HAP-1 (cell line): Measurements from ENCODE around the gene TYMS.
"Not testable (repeated sequence)": the region's sequence is repeated elsewhere in the genome, so short reads cannot be mapped to it uniquely, and the experiment has no call there.

Experiments
- DNase-seq, 2 experiments: peaks; one replicate each; pipeline ENCODE4 v3.0.0-alpha.2; 2016 to 2020; ENCODE audit warnings: low spot score in 2 of 2
- H3K27me3 ChIP-seq: fragments of 250-450 bp; sonication (Bioruptor Pico); 2 replicates; pipeline ENCODE4 v1.5.1; 2020; ENCODE audit warnings: low read depth, mild to moderate bottlenecking, moderate library complexity
- H3K36me3 ChIP-seq: fragments of 250-450 bp; sonication (Bioruptor Pico); replicated peaks from 2 replicates; pipeline ENCODE4 v1.5.1; 2020; ENCODE audit warnings: mild to moderate bottlenecking
- H3K4me1 ChIP-seq: fragments of 250-450 bp; sonication (Bioruptor Pico); 2 replicates; pipeline ENCODE4 v1.5.1; 2020; ENCODE audit warnings: mild to moderate bottlenecking
- H3K4me3 ChIP-seq: fragments of 250-450 bp; sonication (Bioruptor Pico); 2 replicates; pipeline ENCODE4 v1.5.1; 2020; ENCODE audit warnings: mild to moderate bottlenecking, moderate library complexity
- H3K9me3 ChIP-seq: fragments of 250-450 bp; sonication (Bioruptor Pico); 2 replicates; pipeline ENCODE4 v1.5.1; 2020; ENCODE audit warnings: mild to moderate bottlenecking, moderate library complexity
- in situ Hi-C: fragments of 300-500 bp; cut with MboI; formaldehyde crosslinking; loops from 3 replicates; pipeline ENCODE4 v1.14.3; 2020; ENCODE audit warnings: low sequenced_read_pairs, inconsistent platforms, mixed read lengths

The TYMS gene

GRCh38 chr18:675307-675706 lies 17.9 kb downstream of the TYMS start:
- Histone ChIP-seq H3K36me3 (peaks cover 86% of the 10 kb centered on the region), H3K27me3 (no peaks in the 10 kb centered on the region), H3K9me3 (no peaks in the 10 kb centered on the region), H3K4me1 (no peaks in the 10 kb centered on the region), H3K4me3 (no peak overlapping the region)
- DNase-seq: peak in 1 of 2 experiments; percentile 0
- in situ Hi-C loops: no loop called here

GRCh38 chr18:676069-676468 lies 18.6 kb downstream of the TYMS start:
- H3K4me3 ChIP-seq: no peak overlapping the region
- no peaks in the 10 kb centered on the region for H3K27me3 ChIP-seq
- H3K36me3 ChIP-seq: peaks cover 83% of the 10 kb centered on the region
- no peaks in the 10 kb centered on the region for H3K4me1 ChIP-seq
- peak in 1 of 2 experiments; percentile 7 for DNase-seq
- in situ Hi-C loops: no loop called here
- H3K9me3 ChIP-seq: no peaks in the 10 kb centered on the region

- Histone ChIP-seq H3K4me1 (no peaks in the 10 kb centered on the region), H3K9me3 (no peaks in the 10 kb centered on the region), H3K4me3 (no peak overlapping the region), H3K36me3 (peaks cover 83% of the 10 kb centered on the region), H3K27me3 (no peaks in the 10 kb centered on the region)
- in situ Hi-C loops: no loop called here
- no peak for DNase-seq
Observed at GRCh38 chr18:676736-677135, 19.3 kb downstream of the TYMS start.

- no peaks in the 10 kb centered on the region for H3K9me3 ChIP-seq
- H3K4me1 ChIP-seq: no peaks in the 10 kb centered on the region
- in situ Hi-C loops: no loop called here
- H3K36me3 ChIP-seq: peaks cover 83% of the 10 kb centered on the region
- peak in 1 of 2 experiments; percentile 3 for DNase-seq
- no peaks in the 10 kb centered on the region for H3K27me3 ChIP-seq
- H3K4me3 ChIP-seq: no peak overlapping the region
Observed at GRCh38 chr18:677145-677544, 19.7 kb downstream of the TYMS start.

GRCh38 chr18:677951-678381 lies 20.5 kb downstream of the TYMS start:
- H3K4me3 ChIP-seq: no peak overlapping the region
- no peaks in the 10 kb centered on the region for H3K9me3 ChIP-seq
- H3K36me3 ChIP-seq: peaks cover 81% of the 10 kb centered on the region
- H3K4me1 ChIP-seq: no peaks in the 10 kb centered on the region
- in situ Hi-C loops: no loop called here
- DNase-seq: peak in 1 of 2 experiments; percentile 5
- no peaks in the 10 kb centered on the region for H3K27me3 ChIP-seq

- H3K27me3 ChIP-seq: no peaks in the 10 kb centered on the region
- no peak overlapping the region for H3K4me3 ChIP-seq
- peak in 1 of 2 experiments; percentile 7 for DNase-seq
- H3K36me3 ChIP-seq: peaks cover 82% of the 10 kb centered on the region
- no peaks in the 10 kb centered on the region for H3K4me1 ChIP-seq
- in situ Hi-C loops: no loop called here
- no peaks in the 10 kb centered on the region for H3K9me3 ChIP-seq
Observed at GRCh38 chr18:678482-679182, 21.2 kb downstream of the TYMS start.

- no peaks in the 10 kb centered on the region for H3K9me3 ChIP-seq
- H3K4me3 ChIP-seq: no peak overlapping the region
- DNase-seq: peak in 1 of 2 experiments; percentile 5
- in situ Hi-C loops: no loop called here
- H3K36me3 ChIP-seq: peaks cover 75% of the 10 kb centered on the region
- H3K27me3 ChIP-seq: no peaks in the 10 kb centered on the region
- H3K4me1 ChIP-seq: no peaks in the 10 kb centered on the region
Observed at GRCh38 chr18:679516-679915, 22.1 kb downstream of the TYMS start.

- H3K27me3 ChIP-seq: no peaks in the 10 kb centered on the region
- H3K9me3 ChIP-seq: no peaks in the 10 kb centered on the region
- H3K4me1 ChIP-seq: no peaks in the 10 kb centered on the region
- in situ Hi-C loops: no loop called here
- peaks cover 72% of the 10 kb centered on the region for H3K36me3 ChIP-seq
- peak in 1 of 2 experiments; percentile 2 for DNase-seq
- H3K4me3 ChIP-seq: no peak overlapping the region
Observed at GRCh38 chr18:680392-680791, 22.9 kb downstream of the TYMS start.

- Histone ChIP-seq H3K9me3 (no peaks in the 10 kb centered on the region), H3K36me3 (peaks cover 69% of the 10 kb centered on the region), H3K4me1 (no peaks in the 10 kb centered on the region), H3K27me3 (no peaks in the 10 kb centered on the region), H3K4me3 (no peak overlapping the region)
- in situ Hi-C loops: no loop called here
- DNase-seq: peak in 1 of 2 experiments; percentile 1
Observed at GRCh38 chr18:681985-682384, 24.5 kb downstream of the TYMS start.

GRCh38 chr18:682416-682815 lies 25.0 kb downstream of the TYMS start:
- in situ Hi-C loops, H3K27me3 ChIP-seq, H3K4me3 ChIP-seq, DNase-seq, H3K4me1 ChIP-seq, H3K9me3 ChIP-seq: not testable (repeated sequence)
- peaks cover 67% of the 10 kb centered on the region for H3K36me3 ChIP-seq

- no peak for DNase-seq
- in situ Hi-C loops: no loop called here
- no peak overlapping the region for H3K4me3 ChIP-seq
- no peaks in the 10 kb centered on the region for H3K4me1 ChIP-seq
- no peaks in the 10 kb centered on the region for H3K27me3 ChIP-seq
- H3K9me3 ChIP-seq: no peaks in the 10 kb centered on the region
- H3K36me3 ChIP-seq: peaks cover 67% of the 10 kb centered on the region
Observed at GRCh38 chr18:682833-683232, 25.4 kb downstream of the TYMS start.

- Histone ChIP-seq H3K36me3 (peaks cover 64% of the 10 kb centered on the region), H3K9me3 (no peaks in the 10 kb centered on the region), H3K27me3 (no peaks in the 10 kb centered on the region), H3K4me3 (no peak overlapping the region), H3K4me1 (no peaks in the 10 kb centered on the region)
- no peak for DNase-seq
- in situ Hi-C loops: no loop called here
Observed at GRCh38 chr18:683531-683930, 26.1 kb downstream of the TYMS start.

- no peak for DNase-seq
- Histone ChIP-seq H3K36me3 (peaks cover 71% of the 10 kb centered on the region), H3K27me3 (no peaks in the 10 kb centered on the region), H3K4me1 (no peaks in the 10 kb centered on the region), H3K4me3 (no peak overlapping the region), H3K9me3 (no peaks in the 10 kb centered on the region)
- in situ Hi-C loops: no loop called here
Observed at GRCh38 chr18:685438-685837, 28.0 kb downstream of the TYMS start.

GRCh38 chr18:686339-687111 lies 29.1 kb downstream of the TYMS start:
- no peak for DNase-seq
- Histone ChIP-seq H3K4me1 (no peaks in the 10 kb centered on the region), H3K36me3 (peaks cover 74% of the 10 kb centered on the region), H3K9me3 (no peaks in the 10 kb centered on the region), H3K4me3 (no peak overlapping the region), H3K27me3 (no peaks in the 10 kb centered on the region)
- in situ Hi-C loops: no loop called here
